Stomach smooth muscle (tissue), 2 donors: ENCODE data around the gene ZNF25.
"Not testable (repeated sequence)": the region's sequence is repeated elsewhere in the genome, so short reads cannot be mapped to it uniquely, and the experiment has no call there.

ENCODE experiments used
- H3K27ac ChIP-seq: one replicate; pipeline ENCODE4 v1.7.0; 2013; ENCODE audit warnings: mild to moderate bottlenecking, low read length, inconsistent platforms
- H3K27me3 ChIP-seq, 2 donors: one replicate each; pipeline ENCODE4 v1.7.0; 2013; ENCODE audit warnings: low read length in 2 of 2; ENCODE audit not compliant: insufficient read depth in 2 of 2, control insufficient read depth in 1 of 2
- H3K36me3 ChIP-seq, 2 donors: one replicate each; pipeline ENCODE4 v1.7.0; 2013; ENCODE audit warnings: low read length in 2 of 2; ENCODE audit not compliant: control insufficient read depth in 2 of 2, insufficient read depth in 2 of 2
- H3K4me1 ChIP-seq: one replicate; pipeline ENCODE4 v1.7.0; 2013; ENCODE audit warnings: low read length; ENCODE audit not compliant: control insufficient read depth, insufficient read depth
- H3K4me3 ChIP-seq, 2 donors: one replicate each; pipeline ENCODE4 v1.7.0; 2013; ENCODE audit warnings: low read length in 2 of 2
- H3K9ac ChIP-seq, 2 donors: one replicate each; pipeline ENCODE4 v1.7.0; 2013; ENCODE audit warnings: low read length in 2 of 2, mild to moderate bottlenecking in 1 of 2
- H3K9me3 ChIP-seq, 2 donors: one replicate each; pipeline ENCODE4 v1.7.0; 2013; ENCODE audit warnings: low read length in 2 of 2; ENCODE audit not compliant: control insufficient read depth in 2 of 2
- donor health status: healthy.
- donor health status: Pancreatic carcinoma.

ZNF25 gene

DNA sequence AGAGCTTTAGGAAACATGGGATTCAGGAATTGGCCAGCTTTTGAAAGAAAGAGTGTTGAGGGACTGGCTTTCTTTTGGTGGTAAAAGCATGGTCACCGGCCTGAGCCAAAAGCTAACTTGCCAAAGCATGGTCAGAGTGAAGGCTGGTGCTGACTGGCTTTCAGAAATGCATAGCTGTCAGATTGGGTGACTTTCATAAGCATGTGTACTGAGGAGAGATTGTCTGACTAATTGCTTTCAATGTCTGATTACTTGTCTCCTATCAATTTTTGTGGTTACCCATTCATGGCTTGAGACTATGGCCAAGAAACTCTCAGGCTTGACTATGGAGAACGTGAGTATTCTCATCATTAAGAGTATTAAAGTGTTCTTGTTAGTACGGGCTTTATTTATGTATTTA, 28.2 kb downstream of the ZNF25 start:
- H3K4me3 ChIP-seq: no peak overlapping the region
- H3K27ac ChIP-seq: no peak overlapping the region
- no peaks in the 10 kb centered on the region for H3K27me3 ChIP-seq
- peaks cover 24 to 26% of the 10 kb centered on the region in 2 donors for H3K36me3 ChIP-seq
- H3K4me1 ChIP-seq: no peaks in the 10 kb centered on the region
- H3K9me3 ChIP-seq: no peaks in the 10 kb centered on the region
- H3K9ac ChIP-seq: no peak overlapping the region

DNA sequence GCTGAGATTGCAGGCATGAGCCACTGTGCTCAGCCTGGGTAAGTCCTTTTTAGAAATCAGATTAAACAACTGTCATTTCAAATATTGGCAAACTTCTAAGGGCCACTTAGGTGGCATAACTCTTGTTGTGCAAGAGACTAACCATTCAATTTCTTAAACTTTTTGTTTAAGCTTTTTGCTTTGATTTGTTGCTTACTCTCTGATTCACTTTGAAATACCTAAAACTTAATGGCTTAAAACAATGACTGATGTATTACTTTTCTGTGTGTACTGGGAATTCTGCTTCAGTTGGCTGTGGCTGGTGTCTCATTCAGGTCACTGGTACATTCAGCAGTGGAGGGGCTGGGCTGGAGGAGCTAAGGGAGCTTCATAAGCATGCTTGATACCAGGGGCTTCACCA, 28.9 kb downstream of the ZNF25 start:
- no peak overlapping the region for H3K27ac ChIP-seq
- peaks cover 17 to 19% of the 10 kb centered on the region in 2 donors for H3K36me3 ChIP-seq
- no peaks in the 10 kb centered on the region for H3K9me3 ChIP-seq
- no peak overlapping the region for H3K9ac ChIP-seq
- no peaks in the 10 kb centered on the region for H3K4me1 ChIP-seq
- no peaks in the 10 kb centered on the region for H3K27me3 ChIP-seq
- H3K4me3 ChIP-seq: no peak overlapping the region

DNA sequence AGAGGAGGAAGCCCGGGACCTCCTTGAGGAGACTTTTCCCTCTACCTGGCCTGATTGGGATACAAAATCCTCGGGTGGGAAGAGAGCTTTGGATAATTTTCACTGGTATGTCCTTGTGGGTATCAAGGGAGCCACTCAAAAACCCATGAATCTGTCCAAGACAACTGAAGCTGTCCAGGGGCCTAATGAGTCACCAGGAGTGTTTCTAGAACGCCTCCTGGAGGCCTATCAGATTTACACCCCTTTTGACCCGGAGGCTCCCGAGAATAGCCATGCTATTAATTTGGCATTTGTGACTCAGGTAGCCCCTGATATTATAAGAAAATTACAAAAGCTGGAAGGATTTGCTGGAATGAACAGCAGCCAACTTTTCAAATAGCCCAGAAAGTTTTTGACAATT, 38.6 kb downstream of the ZNF25 start:
- no peaks in the 10 kb centered on the region for H3K36me3 ChIP-seq
- no peaks in the 10 kb centered on the region for H3K27me3 ChIP-seq
- no peak overlapping the region for H3K9ac ChIP-seq
- H3K4me1 ChIP-seq: no peaks in the 10 kb centered on the region
- no peak overlapping the region for H3K27ac ChIP-seq
- H3K9me3 ChIP-seq: no peaks in the 10 kb centered on the region
- no peak overlapping the region for H3K4me3 ChIP-seq

- Histone ChIP-seq H3K27me3 (no peaks in the 10 kb centered on the region), H3K36me3 (no peaks in the 10 kb centered on the region), H3K4me3 (no peak overlapping the region), H3K9ac (no peak overlapping the region), H3K9me3 (no peaks in the 10 kb centered on the region), H3K27ac (no peak overlapping the region), H3K4me1 (no peaks in the 10 kb centered on the region)
Measured at GRCh38 chr10:37934791-37935190, 41.7 kb downstream of the ZNF25 start.

GRCh38 chr10:37930423-37930822, 46.0 kb downstream of the ZNF25 start:
- Histone ChIP-seq H3K9me3 (no peaks in the 10 kb centered on the region), H3K27ac (no peak overlapping the region), H3K4me1 (no peaks in the 10 kb centered on the region), H3K9ac (no peak overlapping the region), H3K4me3 (no peak overlapping the region), H3K27me3 (no peaks in the 10 kb centered on the region), H3K36me3 (no peaks in the 10 kb centered on the region)

GRCh38 chr10:37908165-37908564, 68.3 kb downstream of the ZNF25 start:
- H3K4me3 ChIP-seq, H3K9me3 ChIP-seq, H3K4me1 ChIP-seq, H3K9ac ChIP-seq, H3K27me3 ChIP-seq, H3K36me3 ChIP-seq, H3K27ac ChIP-seq: not testable (repeated sequence)

DNA sequence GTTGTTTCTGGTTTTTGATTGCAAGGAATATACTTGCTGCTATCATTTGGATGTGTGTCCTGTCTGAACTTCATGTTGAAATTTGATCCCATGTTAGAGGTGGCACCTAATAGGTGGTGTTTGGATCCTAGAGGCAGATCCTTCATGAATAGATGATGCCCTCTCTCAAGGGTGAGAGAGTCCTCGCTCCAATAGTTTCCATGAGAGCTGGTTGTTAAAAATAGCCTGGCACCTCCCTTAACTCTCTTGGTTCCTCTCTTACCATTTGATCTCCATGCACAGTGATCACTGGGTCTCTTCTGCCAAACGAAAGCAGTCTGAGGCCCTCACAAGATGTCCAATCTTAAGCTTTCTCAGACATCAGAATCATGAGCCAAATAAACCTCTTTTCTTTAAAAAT, 70.1 kb downstream of the ZNF25 start:
- no peaks in the 10 kb centered on the region for H3K4me1 ChIP-seq
- H3K27me3 ChIP-seq: no peaks in the 10 kb centered on the region
- no peak overlapping the region for H3K27ac ChIP-seq
- H3K4me3 ChIP-seq: no peak overlapping the region
- H3K9ac ChIP-seq: no peak overlapping the region
- H3K36me3 ChIP-seq: no peaks in the 10 kb centered on the region
- H3K9me3 ChIP-seq: peaks cover 0 to 4% of the 10 kb centered on the region in 2 donors
